HG03378 (cell line): ENCODE data around the gene ZNF787.
"Not testable (repeated sequence)": the region's sequence is repeated elsewhere in the genome, so short reads cannot be mapped to it uniquely, and the experiment has no call there.

Experiments used
- ATAC-seq: cut with Tn5 transposase; IDR thresholded peaks from one replicate; pipeline ENCODE4 v1.9.1; 2021; ENCODE audit warnings: mild to moderate bottlenecking, moderate library complexity; ENCODE audit not compliant: unreplicated experiment

Gene ZNF787

DNA sequence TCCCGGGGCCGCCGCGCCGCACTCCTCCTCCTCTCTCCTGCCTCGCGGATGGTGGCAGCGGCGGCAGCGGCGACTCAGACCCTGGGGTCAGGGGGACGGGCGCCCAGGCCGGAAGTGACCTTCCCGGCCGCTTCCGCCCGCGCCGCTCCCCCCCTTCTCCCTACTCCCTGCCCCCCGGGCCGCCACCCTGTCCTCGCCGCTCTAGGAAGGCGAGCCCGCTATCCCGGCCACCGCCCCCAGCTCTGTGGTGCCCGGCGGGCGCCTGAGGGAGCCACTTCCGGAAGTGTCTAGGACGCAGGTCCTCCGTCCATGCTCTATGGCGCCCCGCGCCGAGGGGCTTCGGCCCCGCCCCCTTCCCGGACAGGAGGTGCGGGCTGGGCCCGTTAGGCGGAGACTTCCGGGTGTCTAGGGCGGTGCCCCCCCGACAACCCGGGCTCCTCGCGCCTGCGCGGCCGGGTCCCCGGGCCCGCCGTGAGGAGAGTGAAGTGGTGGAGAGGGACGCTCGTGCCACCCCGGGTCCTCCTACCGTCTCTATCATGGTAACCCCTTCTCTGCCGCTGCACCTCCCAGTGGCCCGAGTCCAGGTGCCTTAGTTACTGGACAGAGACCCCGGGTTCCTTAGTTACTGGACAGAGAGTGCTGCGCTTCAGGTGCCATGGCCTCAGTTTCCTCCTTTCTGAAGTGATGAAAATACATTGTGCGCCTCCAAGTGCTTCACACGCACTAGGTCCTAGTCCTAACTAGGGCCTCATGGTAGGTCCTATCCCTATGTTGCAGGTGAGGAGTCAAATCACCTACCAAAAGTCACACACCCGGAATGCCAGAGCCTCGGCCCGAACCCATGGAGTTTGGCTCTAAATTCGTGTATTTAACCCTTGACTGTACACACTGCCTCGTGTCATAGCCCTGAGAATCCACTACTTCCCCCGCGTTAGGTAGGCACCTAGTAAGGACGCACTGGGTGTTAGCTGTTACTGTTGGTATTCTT, at the start of gene ZNF787:
ZNF787 (minus strand) TSS at position 116 of the 988 bp plus-strand sequence. CDS start 18,078 bp downstream, outside the sequence.
- ATAC-seq, result peak; percentile 77

DNA sequence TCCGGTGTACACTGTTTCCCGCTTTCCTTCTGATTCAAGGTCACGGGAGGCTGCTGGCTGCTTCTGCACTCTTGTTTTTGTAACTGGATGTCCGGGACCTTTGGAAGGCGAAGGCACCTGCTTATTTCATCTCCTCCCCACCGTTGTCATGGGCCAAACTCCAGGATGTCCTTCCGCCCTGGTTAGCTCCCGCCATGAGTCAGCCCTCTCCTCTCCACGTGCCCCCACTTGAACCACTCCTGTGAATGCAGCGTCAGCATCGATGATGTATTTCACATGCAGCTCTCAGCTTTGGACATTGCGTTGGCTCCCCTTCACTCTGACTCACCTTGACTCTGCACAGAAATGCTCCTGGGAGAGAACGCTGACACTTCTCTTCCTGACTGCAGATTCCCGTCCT, 49.2 kb upstream of the ZNF787 start:
- ATAC-seq, result no peak

DNA sequence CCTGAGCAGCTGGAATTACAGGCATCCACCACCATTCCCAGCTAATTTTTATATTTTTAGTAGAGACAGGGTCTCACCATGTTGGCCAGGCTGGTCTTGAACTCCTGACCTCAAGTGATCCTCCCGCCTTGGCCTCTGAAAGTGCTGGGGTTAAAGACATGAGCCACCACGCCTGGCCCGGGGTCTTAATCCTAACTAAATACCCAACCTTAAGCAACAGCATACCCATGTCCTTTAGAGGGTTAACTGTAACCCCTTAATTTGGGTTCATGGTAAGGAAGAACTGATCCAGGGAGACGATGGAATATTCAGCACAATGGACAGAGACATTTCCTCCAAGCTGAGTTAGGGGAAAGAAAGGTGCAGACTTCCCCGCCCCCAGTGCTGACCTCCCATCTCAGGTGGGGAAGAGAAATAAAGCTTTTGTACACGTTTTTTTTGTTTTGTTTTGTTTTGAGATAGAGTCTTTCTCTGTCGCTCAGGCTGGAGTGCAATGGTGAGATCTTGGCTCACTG, 46.0 kb upstream of the ZNF787 start:
- ATAC-seq, result no peak

DNA sequence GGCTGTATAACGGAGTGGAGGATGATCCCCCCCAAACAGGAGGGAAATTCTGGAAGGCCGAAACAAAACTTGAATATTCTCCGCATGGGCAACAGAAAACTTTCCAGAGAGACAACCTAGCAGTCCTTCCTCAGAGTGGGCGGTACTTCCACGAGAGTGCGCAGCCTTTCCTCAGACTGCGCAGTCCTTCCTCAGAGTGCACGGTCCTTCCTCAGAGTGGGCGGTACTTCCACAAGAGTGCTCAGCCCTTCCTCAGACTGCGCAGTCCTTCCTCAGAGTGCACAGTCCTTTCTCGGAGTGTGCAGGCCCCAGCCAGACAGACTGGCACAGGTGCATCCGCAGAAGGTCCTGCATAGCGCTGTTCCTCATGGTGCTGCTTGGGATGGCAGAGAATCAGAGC, 42.0 kb upstream of the ZNF787 start:
- ATAC-seq, result no peak

DNA sequence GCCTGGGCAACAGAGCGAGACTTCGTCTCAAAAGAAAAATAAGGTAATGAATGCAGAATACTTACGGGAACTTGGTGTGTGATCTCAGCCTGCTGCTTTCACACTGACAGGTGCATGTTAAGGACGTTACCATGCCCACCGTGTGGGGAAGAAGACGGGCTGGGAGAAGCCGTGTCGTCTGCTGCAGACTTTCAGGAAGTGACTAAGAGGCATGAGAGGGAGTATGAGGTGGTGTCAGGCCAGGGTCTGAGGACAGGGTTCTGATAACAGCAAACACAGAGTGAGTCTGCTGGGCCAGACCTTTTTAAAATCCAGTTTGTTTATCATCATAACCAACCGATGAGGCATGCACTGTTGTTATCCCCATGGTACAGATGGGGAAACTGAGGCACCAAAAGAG, 41.2 kb upstream of the ZNF787 start:
- no peak for ATAC-seq

DNA sequence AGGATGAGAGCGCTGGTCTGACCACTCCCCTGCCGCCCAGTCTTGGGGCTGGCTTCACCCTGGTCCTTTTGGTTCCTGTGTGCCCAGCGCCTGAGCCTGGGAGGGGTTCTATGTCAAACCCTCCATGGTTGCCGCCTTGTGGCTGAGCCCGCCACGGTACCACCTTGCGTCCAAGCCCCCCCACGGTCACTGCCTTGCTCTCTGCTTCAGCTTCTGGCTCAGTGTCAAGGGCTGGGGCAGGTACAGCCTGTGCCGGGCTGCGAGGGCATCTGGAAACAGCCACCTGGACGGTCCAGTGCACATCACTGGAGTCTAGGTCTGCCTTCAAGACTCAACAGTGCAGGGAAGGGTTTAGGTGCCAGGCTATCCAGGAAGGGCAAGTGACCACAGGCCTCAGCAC, 40.4 kb upstream of the ZNF787 start:
- no peak for ATAC-seq

DNA sequence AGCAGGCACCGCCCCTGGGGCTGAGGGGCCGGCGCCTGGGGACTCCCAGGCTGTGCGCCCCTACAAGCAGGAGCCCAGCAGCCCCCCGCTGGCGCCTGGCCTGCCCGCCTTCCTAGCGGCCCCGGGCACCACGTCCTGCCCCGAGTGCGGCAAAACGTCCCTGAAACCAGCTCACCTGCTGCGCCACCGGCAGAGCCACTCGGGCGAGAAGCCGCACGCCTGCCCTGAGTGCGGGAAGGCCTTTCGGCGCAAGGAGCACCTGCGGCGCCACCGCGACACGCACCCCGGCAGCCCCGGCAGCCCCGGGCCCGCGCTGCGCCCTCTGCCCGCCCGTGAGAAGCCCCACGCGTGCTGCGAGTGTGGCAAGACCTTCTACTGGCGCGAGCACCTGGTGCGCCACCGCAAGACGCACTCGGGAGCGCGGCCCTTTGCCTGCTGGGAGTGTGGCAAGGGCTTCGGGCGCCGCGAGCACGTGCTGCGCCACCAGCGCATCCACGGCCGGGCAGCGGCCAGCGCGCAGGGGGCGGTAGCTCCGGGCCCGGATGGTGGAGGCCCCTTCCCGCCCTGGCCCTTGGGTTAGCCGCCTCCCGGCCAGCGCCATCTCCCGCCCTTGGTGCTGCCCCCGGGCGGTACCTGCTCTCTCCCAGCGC, 38.7 kb upstream of the ZNF787 start:
- ATAC-seq, result no peak

DNA sequence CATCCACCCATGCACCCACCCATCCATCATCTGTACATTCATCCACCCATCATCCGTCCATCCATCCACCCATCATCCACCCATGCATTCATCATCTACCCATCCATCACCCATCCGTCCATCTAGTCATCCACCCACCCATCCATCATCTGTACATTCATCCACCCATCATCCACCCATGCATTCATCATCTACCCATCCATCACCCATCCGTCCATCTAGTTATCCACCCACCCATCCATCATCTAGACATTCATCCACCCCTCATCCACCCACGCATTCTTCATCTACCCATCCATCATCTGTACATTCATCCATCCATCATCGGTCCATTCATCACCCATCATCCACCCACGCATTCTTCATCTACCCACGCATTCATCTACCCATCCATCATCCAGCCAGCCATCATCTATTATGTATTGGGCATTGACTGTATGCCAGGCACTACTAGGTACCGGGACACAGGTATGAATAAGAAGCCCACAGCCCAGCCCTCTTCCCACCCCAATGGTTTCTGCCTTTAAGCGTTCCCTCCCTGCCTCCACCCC, 38.0 kb upstream of the ZNF787 start:
- no peak for ATAC-seq

DNA sequence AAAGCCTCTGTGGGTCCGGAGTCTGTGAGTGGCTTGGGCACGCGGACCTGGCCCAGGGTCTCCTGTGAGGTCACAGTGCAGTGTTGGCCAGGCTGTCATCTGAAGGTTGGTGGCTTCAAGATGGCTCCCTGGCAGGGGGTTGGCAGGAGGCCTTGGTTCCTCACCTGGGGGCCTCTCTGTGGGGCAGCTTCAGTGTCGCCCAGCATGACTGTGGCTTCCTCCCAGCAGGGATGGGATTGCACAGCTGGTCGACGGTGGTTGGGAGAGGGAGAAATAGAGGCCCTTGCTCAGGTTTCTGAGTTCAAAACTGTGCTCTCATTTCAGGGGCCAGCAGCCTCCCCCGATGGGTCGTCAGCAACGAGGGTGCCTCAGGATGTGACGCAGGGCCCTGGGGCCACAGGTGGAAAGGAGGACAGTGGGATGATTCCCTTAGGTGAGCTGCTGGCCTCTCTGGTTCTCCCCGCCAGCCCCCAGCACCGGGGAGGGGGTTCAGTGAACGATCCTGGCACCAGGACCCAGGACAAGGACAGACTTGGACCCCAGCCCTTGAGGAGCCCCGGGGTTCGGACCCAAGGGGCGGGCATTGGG, 37.2 kb upstream of the ZNF787 start:
- ATAC-seq, result no peak

DNA sequence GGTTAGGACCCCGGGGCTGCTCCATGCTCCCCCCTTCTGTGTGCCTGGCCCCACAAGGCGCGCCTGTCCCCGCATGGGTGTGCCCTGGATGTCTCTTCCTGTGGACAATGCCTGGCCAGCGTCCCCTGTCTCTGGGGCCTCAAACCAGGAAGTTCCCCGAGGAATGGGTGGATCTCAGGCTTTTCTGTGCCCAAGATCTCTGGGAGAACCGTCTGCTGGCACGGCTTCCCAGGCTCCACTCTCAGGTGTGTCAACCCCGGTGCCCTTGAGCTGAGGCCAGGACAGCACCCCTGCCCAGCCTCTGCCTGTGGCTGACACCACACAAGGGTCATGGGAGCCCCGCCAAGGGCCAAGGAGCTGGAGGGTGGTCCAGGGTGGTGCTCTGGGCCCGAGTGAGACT, 35.7 kb upstream of the ZNF787 start:
- no peak for ATAC-seq

DNA sequence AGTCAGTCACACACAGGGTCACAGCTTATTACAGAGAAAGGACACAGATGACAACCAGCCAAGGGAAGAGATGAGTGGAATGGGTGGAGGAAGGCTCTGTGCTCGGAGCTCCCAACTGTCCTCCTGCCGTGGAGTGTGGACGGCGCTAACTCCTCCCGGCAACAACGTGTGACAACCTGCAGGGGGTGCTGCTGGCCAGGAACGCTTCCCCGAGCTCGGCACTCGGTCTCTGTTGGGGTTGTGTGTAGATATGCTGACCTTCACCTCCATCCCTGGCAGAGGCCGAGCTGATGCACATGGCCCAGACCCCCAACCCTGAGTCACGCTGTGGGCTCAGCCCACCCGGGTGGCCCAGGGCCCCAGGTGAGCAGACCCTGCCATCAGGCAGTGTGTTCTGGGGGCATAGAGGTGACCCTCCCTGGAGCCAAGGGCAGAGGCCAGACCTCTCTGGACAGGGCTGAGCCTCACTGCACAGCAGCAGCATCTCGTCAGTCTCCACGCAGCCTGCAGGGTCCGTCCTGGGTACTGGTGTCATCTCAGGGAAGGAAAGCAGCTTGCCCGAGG, 34.1 kb upstream of the ZNF787 start:
- no peak for ATAC-seq

DNA sequence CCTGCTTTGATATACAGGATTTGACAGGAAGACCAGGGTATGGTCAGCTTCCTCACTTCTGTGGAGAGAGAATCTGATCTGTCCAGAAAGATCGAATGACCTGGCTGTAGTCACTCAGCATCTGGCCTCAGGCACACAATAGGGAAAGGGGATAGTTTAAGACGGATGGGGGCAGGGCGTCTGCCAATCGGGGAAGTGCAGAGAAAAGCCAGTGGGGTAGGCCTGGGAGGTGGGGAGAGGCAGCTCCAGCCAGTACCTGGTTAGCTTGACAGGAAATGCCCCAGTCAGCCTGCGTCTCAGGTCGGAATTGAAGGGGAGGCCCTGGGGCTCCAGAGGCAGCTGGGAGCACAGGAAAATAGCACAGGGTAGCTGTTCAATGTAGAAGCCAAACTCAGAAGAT, 32.4 kb upstream of the ZNF787 start:
- ATAC-seq, result no peak

DNA sequence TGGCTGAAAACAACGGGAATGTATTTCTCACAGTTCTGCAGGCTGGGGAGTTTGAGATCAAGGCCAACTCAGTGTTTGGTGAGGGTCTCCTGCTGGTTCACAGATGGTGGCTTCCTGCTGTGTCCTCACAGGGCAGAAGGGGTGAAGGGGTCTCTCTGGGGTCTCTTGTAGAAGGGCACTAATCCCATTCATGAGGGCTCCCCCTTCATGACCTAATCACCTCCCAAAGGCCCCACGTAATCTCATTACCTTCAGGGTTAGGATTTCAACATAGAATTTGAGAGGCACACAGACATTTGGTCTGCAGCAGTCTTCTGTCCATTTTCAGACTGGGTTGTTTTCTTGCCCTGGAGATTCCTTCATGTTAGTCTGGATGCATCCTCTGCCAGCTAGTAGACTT, 31.5 kb upstream of the ZNF787 start:
- no peak for ATAC-seq

DNA sequence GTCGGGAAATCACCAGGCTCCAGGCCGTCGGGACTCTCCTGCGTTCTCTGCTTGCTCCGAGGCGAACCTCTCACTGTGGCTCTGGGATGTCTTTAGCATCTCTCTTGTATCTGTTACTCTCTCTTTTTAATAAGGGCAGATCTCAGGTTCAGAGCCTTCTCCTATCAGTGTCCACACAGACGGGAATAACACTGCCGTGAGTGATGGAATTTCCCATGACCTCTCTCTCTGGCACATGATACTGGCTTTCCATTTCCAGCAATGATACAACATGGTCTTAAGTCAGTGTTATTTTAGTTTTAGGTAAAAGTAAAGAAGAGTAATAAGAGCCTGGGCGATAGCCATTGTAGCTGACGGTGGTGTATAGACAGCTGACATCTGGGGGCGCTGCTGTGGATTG, 29.3 kb upstream of the ZNF787 start:
- no peak for ATAC-seq

DNA sequence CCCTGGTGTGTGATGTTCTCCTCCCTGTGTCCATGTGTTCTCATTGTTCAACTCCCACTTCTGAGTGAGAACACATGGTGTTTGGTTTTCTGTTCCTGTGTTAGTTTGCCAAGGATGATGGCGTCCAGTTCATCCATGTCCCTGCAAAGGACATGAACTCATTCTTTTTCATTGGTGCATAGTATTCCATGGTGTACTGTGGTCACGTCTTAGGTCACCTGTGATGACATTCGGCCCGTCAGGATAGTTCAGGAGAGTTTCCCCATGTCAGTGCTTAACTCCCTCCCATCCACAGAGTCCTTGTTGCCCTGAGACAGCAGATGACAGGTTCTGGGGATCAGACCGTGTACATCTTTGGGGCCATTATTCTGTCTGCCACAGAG, 28.6 kb upstream of the ZNF787 start:
- ATAC-seq, result no peak

DNA sequence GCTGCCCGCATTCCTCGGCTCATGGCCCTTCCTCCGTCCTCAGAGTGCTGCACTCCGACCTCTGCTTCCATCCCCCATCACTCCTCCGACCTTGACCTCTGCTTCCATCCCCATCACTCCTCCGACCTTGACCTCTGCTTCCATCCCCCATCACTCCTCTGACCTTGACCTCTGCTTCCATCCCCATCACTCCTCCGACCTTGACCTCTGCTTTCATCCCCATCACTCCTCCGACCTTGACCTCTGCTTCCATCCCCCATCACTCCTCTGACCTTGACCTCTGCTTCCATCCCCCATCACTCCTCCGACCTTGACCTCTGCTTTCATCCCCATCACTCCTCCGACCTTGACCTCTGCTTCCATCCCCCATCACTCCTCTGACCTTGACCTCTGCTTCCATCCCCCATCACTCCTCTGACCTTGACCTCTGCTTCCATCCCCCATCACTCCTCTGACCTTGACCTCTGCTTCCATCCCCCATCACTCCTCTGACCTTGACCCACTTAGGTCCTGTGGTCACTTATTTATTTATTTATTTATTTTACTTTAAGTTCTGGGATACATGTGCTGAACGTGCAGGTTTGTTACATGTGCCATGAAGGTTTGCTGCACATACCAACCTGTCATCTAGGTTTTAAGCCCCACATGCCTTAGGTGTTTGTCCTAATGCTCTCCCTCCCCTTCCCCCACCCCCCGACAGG, 28.0 kb upstream of the ZNF787 start:
- not testable (repeated sequence) for ATAC-seq

DNA sequence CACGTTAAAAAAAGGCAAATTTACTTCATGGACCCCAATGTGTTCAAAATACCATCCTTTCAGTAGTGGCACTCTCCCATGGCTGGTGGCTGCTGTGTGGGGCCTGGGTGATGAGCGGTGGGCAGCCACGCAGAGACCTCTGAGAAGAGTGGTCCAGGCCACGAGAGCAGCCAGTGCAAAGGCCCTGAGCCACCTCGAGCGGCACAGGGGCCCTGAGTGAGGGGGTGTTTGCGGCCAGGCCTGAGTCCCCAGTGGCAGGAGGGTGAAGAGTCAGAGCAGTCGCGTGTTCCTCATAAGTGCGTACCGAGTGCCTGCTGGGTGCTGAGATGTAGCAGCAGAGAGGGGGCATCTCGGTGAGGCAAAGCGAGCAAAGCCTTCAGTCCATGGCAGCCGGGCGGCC, 27.0 kb upstream of the ZNF787 start:
- no peak for ATAC-seq

DNA sequence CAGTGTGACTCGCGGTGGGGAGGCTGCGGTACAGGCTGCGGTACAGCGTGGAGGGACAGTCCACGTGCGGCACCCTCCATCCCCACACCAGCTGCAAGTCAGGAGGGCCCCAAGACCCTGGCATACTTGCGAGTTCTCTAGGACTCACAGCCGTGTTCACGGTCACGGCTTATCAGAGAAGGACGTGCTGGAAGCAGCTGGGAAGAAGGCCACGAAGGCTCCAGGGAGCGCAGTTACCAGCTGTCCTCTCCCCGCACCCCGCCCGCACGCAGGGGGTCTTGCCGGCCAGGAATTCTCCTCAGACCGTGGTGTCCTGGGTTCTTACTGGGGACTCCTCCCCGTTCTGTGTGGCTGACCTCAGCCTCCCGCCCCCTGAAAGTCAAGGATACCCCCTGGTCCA, 26.2 kb upstream of the ZNF787 start:
- no peak for ATAC-seq

DNA sequence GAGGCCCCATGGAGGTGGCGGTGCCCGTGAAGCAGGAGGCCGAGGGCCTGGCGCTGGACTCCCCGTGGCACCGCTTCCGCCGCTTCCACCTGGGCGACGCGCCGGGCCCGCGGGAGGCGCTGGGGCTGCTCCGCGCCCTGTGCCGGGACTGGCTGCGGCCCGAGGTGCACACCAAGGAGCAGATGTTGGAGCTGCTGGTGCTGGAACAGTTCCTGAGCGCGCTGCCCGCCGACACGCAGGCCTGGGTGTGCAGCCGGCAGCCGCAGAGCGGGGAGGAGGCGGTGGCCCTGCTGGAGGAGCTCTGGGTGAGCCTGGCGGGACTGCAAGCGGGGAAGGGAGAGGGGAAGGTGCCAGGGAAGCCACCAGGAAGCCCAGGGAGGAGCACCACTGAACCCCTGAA, 25.8 kb upstream of the ZNF787 start:
- no peak for ATAC-seq

DNA sequence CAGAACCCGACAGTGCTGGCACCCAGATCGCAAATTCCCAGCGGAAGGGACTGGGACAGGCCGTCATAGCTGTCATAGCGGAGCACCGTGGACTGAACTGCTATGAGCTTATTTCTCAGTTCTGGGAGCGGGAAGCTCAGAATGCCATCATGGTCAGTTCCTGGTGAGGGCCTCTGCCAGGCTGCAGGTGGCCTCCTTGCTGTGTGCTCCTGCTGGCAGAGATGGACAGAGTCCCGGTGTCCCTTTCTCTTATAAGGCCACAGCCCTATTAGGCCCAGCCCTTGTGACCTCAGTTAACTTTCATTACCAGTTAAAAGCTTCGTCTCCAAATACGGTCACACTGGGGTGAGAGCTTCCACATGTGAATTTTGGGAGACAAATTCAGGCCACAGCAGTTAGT, 24.6 kb upstream of the ZNF787 start:
- ATAC-seq, result no peak
